Measurements from ENCODE around the gene NHS.

DNA sequence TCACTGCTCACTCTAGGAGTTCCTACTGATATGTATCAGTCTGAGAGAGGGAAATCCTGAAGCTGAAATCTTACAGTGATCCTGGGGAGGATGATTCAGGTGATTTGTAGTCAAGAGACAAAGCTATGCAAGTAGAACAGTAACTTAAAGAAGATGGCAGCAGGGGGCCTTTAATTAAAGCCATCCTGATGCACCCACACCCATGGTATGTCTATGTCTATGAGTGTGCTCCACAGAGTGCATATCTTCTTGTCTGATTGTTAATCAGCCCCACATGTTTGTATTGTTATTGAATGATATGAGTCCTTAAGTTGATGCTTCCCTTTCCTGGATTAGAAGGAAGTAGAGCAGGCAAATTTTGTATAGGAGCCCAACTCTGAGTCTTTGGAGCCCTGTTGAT, 78.8 kb downstream of the NHS start:
- TF ChIP-seq JUN (IDR thresholded peaks at IDR 0.05) (no peak), POLR2A (IDR thresholded peaks at IDR 0.05; ENCODE audit: low read length) (no peak), SREBF2 (IDR thresholded peaks at IDR 0.05) (no peak), KDM1A (IDR thresholded peaks at IDR 0.05; ENCODE audit: low read depth) (no peak), JUNB (IDR thresholded peaks at IDR 0.05) (no peak), ESRRA (IDR thresholded peaks at IDR 0.05; ENCODE audit: borderline replicate concordance, low read length) (no peak), EP300 (IDR thresholded peaks at IDR 0.05) (no peak), GATA3 (IDR thresholded peaks at IDR 0.05; ENCODE audit: borderline replicate concordance) (no peak), ZSCAN20 (CRISPR knock-in tag; IDR thresholded peaks at IDR 0.05) (no peak), CHD2 (IDR thresholded peaks at IDR 0.05; ENCODE audit: low read length, partially characterized antibody) (no peak)
- TF ChIP-seq, protein P1, sequence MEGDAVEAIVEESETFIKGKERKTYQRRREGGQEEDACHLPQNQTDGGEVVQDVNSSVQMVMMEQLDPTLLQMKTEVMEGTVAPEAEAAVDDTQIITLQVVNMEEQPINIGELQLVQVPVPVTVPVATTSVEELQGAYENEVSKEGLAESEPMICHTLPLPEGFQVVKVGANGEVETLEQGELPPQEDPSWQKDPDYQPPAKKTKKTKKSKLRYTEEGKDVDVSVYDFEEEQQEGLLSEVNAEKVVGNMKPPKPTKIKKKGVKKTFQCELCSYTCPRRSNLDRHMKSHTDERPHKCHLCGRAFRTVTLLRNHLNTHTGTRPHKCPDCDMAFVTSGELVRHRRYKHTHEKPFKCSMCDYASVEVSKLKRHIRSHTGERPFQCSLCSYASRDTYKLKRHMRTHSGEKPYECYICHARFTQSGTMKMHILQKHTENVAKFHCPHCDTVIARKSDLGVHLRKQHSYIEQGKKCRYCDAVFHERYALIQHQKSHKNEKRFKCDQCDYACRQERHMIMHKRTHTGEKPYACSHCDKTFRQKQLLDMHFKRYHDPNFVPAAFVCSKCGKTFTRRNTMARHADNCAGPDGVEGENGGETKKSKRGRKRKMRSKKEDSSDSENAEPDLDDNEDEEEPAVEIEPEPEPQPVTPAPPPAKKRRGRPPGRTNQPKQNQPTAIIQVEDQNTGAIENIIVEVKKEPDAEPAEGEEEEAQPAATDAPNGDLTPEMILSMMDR (IDR thresholded peaks at IDR 0.05): no peak

Measured in A549 (cell line).